ENCODE results near the gene CD6. TPM values are rescaled to one million over a fixed set of nuclear protein-coding genes. Genes with fewer than 3 reads are reported as not detected.

Gene CD6
- total RNA-seq, 1 donor from 2014 or later: 0.39 TPM

DNA sequence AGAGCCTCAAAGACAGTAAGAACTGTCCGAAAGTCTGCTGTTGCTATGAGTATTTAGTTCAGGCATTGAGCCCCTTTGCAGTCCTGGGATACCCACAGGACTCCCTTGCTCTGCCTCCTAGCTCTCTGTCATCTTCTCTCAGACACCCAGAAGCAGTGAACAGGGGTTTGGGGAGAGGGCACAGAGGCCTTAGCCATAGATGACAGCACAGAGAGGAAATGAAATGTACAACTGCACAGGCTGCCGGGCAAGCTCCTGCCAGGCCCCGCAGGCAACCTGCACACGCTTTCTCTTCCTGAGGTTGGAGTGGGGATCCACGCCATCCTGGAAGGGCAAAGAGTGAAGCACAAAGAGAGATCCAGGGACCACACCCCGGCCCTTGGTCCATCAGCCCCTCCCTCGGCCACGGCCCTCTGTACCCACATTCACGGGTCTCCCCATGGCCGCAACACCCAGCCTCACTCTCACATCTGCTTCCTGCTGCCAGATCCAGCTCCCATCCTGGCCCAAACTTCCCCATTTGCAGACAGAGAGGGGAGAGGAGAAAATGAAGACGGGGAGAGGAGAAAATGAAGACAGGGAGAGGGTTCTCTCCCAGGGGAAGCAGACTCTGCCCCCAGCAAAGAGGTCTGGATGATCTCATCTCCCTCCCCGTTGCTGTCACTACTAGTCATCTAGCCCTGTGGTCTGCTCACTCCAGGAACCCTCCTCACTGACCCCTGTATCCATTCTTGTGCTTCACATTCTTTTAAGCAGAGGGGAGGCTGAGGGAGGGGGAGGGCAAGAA lies 40.7 kb downstream of the CD6 start:
- peak overlapping the region; percentile 96 for H3K27ac Mint-ChIP-seq (ENCODE audit: unreplicated experiment)
- peak overlapping the region; percentile 76 for H3K4me2 ChIP-seq (ENCODE audit: low read length)
- peak overlapping the region; percentile 56 for H3K4me3 Mint-ChIP-seq (ENCODE audit: unreplicated experiment)
- peak overlapping the region; percentile 68 for H2AFZ ChIP-seq (ENCODE audit: low read depth, low read length)
- H3K79me2 ChIP-seq (ENCODE audit: insufficient read depth, low read length): no peaks in the 10 kb centered on the region
- peak overlapping the region; percentile 68 for H3K27ac ChIP-seq (ENCODE audit: low read depth, low read length)
- no peaks in the 10 kb centered on the region for H3K27me3 ChIP-seq (ENCODE audit: insufficient read depth, low read length)
- H3K27me3 Mint-ChIP-seq (ENCODE audit: low read depth, unreplicated experiment): peaks cover 35% of the 10 kb centered on the region
- no peaks in the 10 kb centered on the region for H3K9me3 Mint-ChIP-seq (ENCODE audit: unreplicated experiment)
- no peak overlapping the region for H3K4me3 ChIP-seq (ENCODE audit: insufficient read depth, low read depth, low read length)
- H3K4me1 Mint-ChIP-seq (ENCODE audit: low read depth, unreplicated experiment): peaks cover 16% of the 10 kb centered on the region
- peaks cover 3% of the 10 kb centered on the region for H3K9me3 ChIP-seq (ENCODE audit: insufficient read depth, low read depth, low read length)
- H3K36me3 ChIP-seq (ENCODE audit: insufficient read depth, low read length): no peaks in the 10 kb centered on the region
- DNase-seq (ENCODE audit: low read depth) (peak; percentile 18), FAIRE-seq (no peak)
- peak overlapping the region; percentile 70 for H3K9ac ChIP-seq (ENCODE audit: low read length)
- H3K4me1 ChIP-seq (ENCODE audit: insufficient read depth, low read length): peaks cover 25% of the 10 kb centered on the region
- H4K20me1 ChIP-seq (ENCODE audit: insufficient read depth, low read length): no peaks in the 10 kb centered on the region
- H3K36me3 Mint-ChIP-seq (ENCODE audit: low read depth, unreplicated experiment): peaks cover 3% of the 10 kb centered on the region
- no peak for TF ChIP-seq EZH2 (IDR thresholded peaks at IDR 0.05; ENCODE audit: insufficient read depth, low read length)
- TF ChIP-seq, protein P1, sequence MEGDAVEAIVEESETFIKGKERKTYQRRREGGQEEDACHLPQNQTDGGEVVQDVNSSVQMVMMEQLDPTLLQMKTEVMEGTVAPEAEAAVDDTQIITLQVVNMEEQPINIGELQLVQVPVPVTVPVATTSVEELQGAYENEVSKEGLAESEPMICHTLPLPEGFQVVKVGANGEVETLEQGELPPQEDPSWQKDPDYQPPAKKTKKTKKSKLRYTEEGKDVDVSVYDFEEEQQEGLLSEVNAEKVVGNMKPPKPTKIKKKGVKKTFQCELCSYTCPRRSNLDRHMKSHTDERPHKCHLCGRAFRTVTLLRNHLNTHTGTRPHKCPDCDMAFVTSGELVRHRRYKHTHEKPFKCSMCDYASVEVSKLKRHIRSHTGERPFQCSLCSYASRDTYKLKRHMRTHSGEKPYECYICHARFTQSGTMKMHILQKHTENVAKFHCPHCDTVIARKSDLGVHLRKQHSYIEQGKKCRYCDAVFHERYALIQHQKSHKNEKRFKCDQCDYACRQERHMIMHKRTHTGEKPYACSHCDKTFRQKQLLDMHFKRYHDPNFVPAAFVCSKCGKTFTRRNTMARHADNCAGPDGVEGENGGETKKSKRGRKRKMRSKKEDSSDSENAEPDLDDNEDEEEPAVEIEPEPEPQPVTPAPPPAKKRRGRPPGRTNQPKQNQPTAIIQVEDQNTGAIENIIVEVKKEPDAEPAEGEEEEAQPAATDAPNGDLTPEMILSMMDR (IDR thresholded peaks at IDR 0.05; ENCODE audit: insufficient read depth, low read depth, low read length): no peak

DNA sequence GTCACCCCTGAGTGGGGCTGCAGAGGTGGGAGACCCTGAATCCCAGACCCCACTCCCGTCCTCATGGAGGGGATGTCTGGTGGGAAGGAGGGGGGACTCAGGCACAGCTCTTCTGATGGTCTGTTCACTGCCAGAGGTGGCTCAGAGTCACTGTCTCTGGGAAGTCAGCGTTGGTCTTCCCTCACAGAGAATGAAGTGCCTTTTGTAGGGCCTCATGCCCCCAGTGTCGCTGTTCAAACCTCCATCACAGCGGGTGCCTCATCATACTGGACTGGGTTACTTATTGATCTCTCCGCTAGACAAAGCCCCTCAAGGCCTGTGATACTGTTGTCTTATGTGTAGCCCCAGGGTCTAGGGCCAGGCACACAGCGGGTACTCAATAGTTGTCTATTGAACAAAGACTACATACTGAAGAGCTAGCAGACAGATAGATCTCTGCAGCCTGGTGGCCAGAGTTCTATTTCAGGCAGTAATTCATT lies 41.3 kb downstream of the CD6 start:
- no peaks in the 10 kb centered on the region for H4K20me1 ChIP-seq (ENCODE audit: insufficient read depth, low read length)
- peaks cover 40% of the 10 kb centered on the region for H3K27me3 Mint-ChIP-seq (ENCODE audit: low read depth, unreplicated experiment)
- H3K9ac ChIP-seq (ENCODE audit: low read length): no peak overlapping the region
- H3K27ac ChIP-seq (ENCODE audit: low read depth, low read length): peak overlapping the region; percentile 68
- H3K4me3 ChIP-seq (ENCODE audit: insufficient read depth, low read depth, low read length): no peak overlapping the region
- H3K36me3 ChIP-seq (ENCODE audit: insufficient read depth, low read length): no peaks in the 10 kb centered on the region
- DNase-seq (ENCODE audit: low read depth): no peak
- H3K4me2 ChIP-seq (ENCODE audit: low read length): peak overlapping the region; percentile 76
- no peak for FAIRE-seq
- peaks cover 3% of the 10 kb centered on the region for H3K9me3 ChIP-seq (ENCODE audit: insufficient read depth, low read depth, low read length)
- H3K27me3 ChIP-seq (ENCODE audit: insufficient read depth, low read length): no peaks in the 10 kb centered on the region
- H3K27ac Mint-ChIP-seq (ENCODE audit: unreplicated experiment): no peak overlapping the region
- H3K4me1 ChIP-seq (ENCODE audit: insufficient read depth, low read length): peaks cover 24% of the 10 kb centered on the region
- H3K79me2 ChIP-seq (ENCODE audit: insufficient read depth, low read length): no peaks in the 10 kb centered on the region
- peaks cover 3% of the 10 kb centered on the region for H3K36me3 Mint-ChIP-seq (ENCODE audit: low read depth, unreplicated experiment)
- peaks cover 16% of the 10 kb centered on the region for H3K4me1 Mint-ChIP-seq (ENCODE audit: low read depth, unreplicated experiment)
- H3K4me3 Mint-ChIP-seq (ENCODE audit: unreplicated experiment): no peak overlapping the region
- TF ChIP-seq, protein P1 (IDR thresholded peaks at IDR 0.05; ENCODE audit: insufficient read depth, low read depth, low read length): no peak
- no peak for TF ChIP-seq EZH2 (IDR thresholded peaks at IDR 0.05; ENCODE audit: insufficient read depth, low read length)
- H3K9me3 Mint-ChIP-seq (ENCODE audit: unreplicated experiment): no peaks in the 10 kb centered on the region
- peak overlapping the region; percentile 68 for H2AFZ ChIP-seq (ENCODE audit: low read depth, low read length)

DNA sequence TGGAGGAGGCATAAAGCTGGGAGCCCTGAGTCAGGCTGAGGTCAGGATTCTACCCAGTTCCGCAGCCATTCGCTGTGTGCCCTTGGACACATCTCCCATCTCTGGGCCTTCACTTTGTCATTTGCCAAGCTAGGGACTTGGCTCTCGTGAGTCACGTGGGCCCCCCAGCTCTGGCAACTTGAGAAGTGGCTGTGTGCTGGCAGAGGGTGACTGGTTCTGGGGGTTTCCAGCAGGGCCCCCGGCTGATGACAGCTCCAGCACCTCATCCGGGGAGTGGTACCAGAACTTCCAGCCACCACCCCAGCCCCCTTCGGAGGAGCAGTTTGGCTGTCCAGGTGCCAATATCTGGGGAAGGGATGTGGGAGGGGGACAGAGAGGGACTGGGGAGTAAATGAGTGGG lies 46.6 kb downstream of the CD6 start:
- H3K9ac ChIP-seq (ENCODE audit: low read length): no peak overlapping the region
- no peak overlapping the region for H3K27ac ChIP-seq (ENCODE audit: low read depth, low read length)
- H3K4me2 ChIP-seq (ENCODE audit: low read length): no peak overlapping the region
- H2AFZ ChIP-seq (ENCODE audit: low read depth, low read length): no peak overlapping the region
- no peak overlapping the region for H3K4me3 ChIP-seq (ENCODE audit: insufficient read depth, low read depth, low read length)
- DNase-seq (ENCODE audit: low read depth) (no peak), FAIRE-seq (no peak)
- H3K79me2 ChIP-seq (ENCODE audit: insufficient read depth, low read length): no peaks in the 10 kb centered on the region
- no peaks in the 10 kb centered on the region for H4K20me1 ChIP-seq (ENCODE audit: insufficient read depth, low read length)
- Mint-ChIP-seq H3K27ac (ENCODE audit: unreplicated experiment) (no peak overlapping the region), H3K4me1 (ENCODE audit: low read depth, unreplicated experiment) (peaks cover under 1% of the 10 kb centered on the region), H3K9me3 (ENCODE audit: unreplicated experiment) (peaks cover 3% of the 10 kb centered on the region), H3K4me3 (ENCODE audit: unreplicated experiment) (no peak overlapping the region), H3K36me3 (ENCODE audit: low read depth, unreplicated experiment) (no peaks in the 10 kb centered on the region), H3K27me3 (ENCODE audit: low read depth, unreplicated experiment) (peaks cover 63% of the 10 kb centered on the region)
- no peaks in the 10 kb centered on the region for H3K4me1 ChIP-seq (ENCODE audit: insufficient read depth, low read length)
- no peaks in the 10 kb centered on the region for H3K36me3 ChIP-seq (ENCODE audit: insufficient read depth, low read length)
- peaks cover 3% of the 10 kb centered on the region for H3K9me3 ChIP-seq (ENCODE audit: insufficient read depth, low read depth, low read length)
- peaks cover 11% of the 10 kb centered on the region for H3K27me3 ChIP-seq (ENCODE audit: insufficient read depth, low read length)
- TF ChIP-seq, protein P1 (IDR thresholded peaks at IDR 0.05; ENCODE audit: insufficient read depth, low read depth, low read length): no peak
- TF ChIP-seq EZH2 (IDR thresholded peaks at IDR 0.05; ENCODE audit: insufficient read depth, low read length): no peak
